ENCODE measurements around the gene MTMR10. TPM values are rescaled to one million over a fixed set of nuclear protein-coding genes. Genes with fewer than 3 reads are reported as not detected.

MTMR10 gene
- total RNA-seq, 2 donors from 2014 or later, result 14.5 to 22.3 TPM

- no peaks in the 10 kb centered on the region for H3K36me3 ChIP-seq (replicated peaks in 1 of 2; ENCODE audit: insufficient read depth in 1 of 2, low read depth in 2 of 2)
- intact Hi-C loops (cut with DNase I), result no loop called here
- no peak overlapping the region for H3K4me3 ChIP-seq
These were observed 7.3 kb downstream of the MTMR10 start for GRCh38 chr15:30984118-30984517.

GRCh38 chr15:30979457-30979856 is 12.0 kb downstream of the MTMR10 start:
- Histone ChIP-seq H3K4me3 (no peak overlapping the region), H3K9me3 (no peaks in the 10 kb centered on the region), H3K27ac (no peak overlapping the region), H3K36me3 (replicated peaks in 1 of 2; ENCODE audit: insufficient read depth in 1 of 2, low read depth in 2 of 2) (peaks cover 0 to 2% of the 10 kb centered on the region in 2 donors), H3K27me3 (no peaks in the 10 kb centered on the region), H3K4me1 (peaks cover 17% of the 10 kb centered on the region)
- intact Hi-C loops (cut with DNase I), result no loop called here
- ATAC-seq (no peak), DNase-seq (no peak)
- 83 to 95% methylated on average over 5 of the region's 5 CpGs for WGBS, 2 donors
- TF ChIP-seq POLR2A (IDR thresholded peaks at IDR 0.05) (no peak), CTCF (IDR thresholded peaks at IDR 0.05) (no peak)

More at GRCh38 chr15:30984118-30984517, 7.3 kb downstream of the MTMR10 start:
- Histone ChIP-seq H3K27ac (no peak overlapping the region), H3K4me1 (peaks cover 35% of the 10 kb centered on the region), H3K27me3 (no peaks in the 10 kb centered on the region), H3K9me3 (no peaks in the 10 kb centered on the region)
- 73 to 77% methylated on average over 3 of the region's 3 CpGs for WGBS, 2 donors
- ATAC-seq, result no peak
- no peak for DNase-seq
- TF ChIP-seq CTCF (IDR thresholded peaks at IDR 0.05) (peak in 1 of 7 experiments; percentile 2), POLR2A (IDR thresholded peaks at IDR 0.05) (no peak)

- no peak for TF ChIP-seq CTCF (IDR thresholded peaks at IDR 0.05)
- TF ChIP-seq POLR2A (IDR thresholded peaks at IDR 0.05), result no peak
- Histone ChIP-seq H3K36me3 (replicated peaks in 1 of 2; ENCODE audit: insufficient read depth in 1 of 2, low read depth in 2 of 2) (peaks cover 0 to 5% of the 10 kb centered on the region in 2 donors), H3K4me3 (no peak overlapping the region), H3K4me1 (peaks cover 10% of the 10 kb centered on the region), H3K9me3 (no peaks in the 10 kb centered on the region), H3K27ac (no peak overlapping the region), H3K27me3 (no peaks in the 10 kb centered on the region)
- DNase-seq (no peak), ATAC-seq (no peak)
- intact Hi-C loops (cut with DNase I), result no loop called here
These were observed 13.1 kb downstream of the MTMR10 start for GRCh38 chr15:30978328-30978727.

GRCh38 chr15:30974112-30974511 is 17.3 kb downstream of the MTMR10 start:
- DNase-seq (no peak), ATAC-seq (no peak)
- WGBS, 2 donors, result 59 to 61% methylated on average over 5 of the region's 5 CpGs
- peaks cover 10% of the 10 kb centered on the region for H3K4me1 ChIP-seq
- no peaks in the 10 kb centered on the region for H3K9me3 ChIP-seq
- intact Hi-C loops (cut with DNase I), result no loop called here
- H3K36me3 ChIP-seq (replicated peaks in 1 of 2; ENCODE audit: insufficient read depth in 1 of 2, low read depth in 2 of 2), result peaks cover 0 to 5% of the 10 kb centered on the region in 2 donors
- H3K4me3 ChIP-seq, result no peak overlapping the region
- TF ChIP-seq POLR2A (IDR thresholded peaks at IDR 0.05), result no peak
- TF ChIP-seq CTCF (IDR thresholded peaks at IDR 0.05), result no peak
- H3K27me3 ChIP-seq, result no peaks in the 10 kb centered on the region
- H3K27ac ChIP-seq, result peak overlapping the region in 1 of 4 donors; percentile 37

- ATAC-seq, result no peak
- no peaks in the 10 kb centered on the region for H3K27me3 ChIP-seq
- intact Hi-C loops (cut with DNase I), result no loop called here
- no peak for DNase-seq
- H3K4me3 ChIP-seq, result no peak overlapping the region
- no peak overlapping the region for H3K27ac ChIP-seq
- peaks cover 0 to 7% of the 10 kb centered on the region in 2 donors for H3K36me3 ChIP-seq (replicated peaks in 1 of 2; ENCODE audit: insufficient read depth in 1 of 2, low read depth in 2 of 2)
- H3K9me3 ChIP-seq, result no peaks in the 10 kb centered on the region
- WGBS, 2 donors, result 91 to 97% methylated on average over 4 of the region's 4 CpGs
- H3K4me1 ChIP-seq, result peaks cover 7% of the 10 kb centered on the region
- TF ChIP-seq CTCF (IDR thresholded peaks at IDR 0.05), result no peak
- TF ChIP-seq POLR2A (IDR thresholded peaks at IDR 0.05), result no peak
These were observed 18.0 kb downstream of the MTMR10 start for GRCh38 chr15:30973379-30973778.
